HepG2 (cell line): ENCODE results near the gene GMPPA. TPM values are rescaled to one million over a fixed set of nuclear protein-coding genes. Genes with fewer than 3 reads are reported as not detected.

Source experiments
- CBFB ChIP-seq: sonication (generic); formaldehyde crosslinking; IDR thresholded peaks from 2 replicates; pipeline ENCODE4 v1.4.0; 2020; ENCODE audit warnings: missing genetic modification reagents
- CCDC6 ChIP-seq: sonication (generic); formaldehyde crosslinking; IDR thresholded peaks from 2 replicates; pipeline ENCODE4 v1.8.1; 2022; ENCODE audit warnings: mild to moderate bottlenecking, missing genetic modification reagents, moderate library complexity
- CEBPB ChIP-seq: IDR thresholded peaks from 2 replicates; pipeline ENCODE4 v1.6.1; 2011; ENCODE audit warnings: low read depth, low read length, improper control_type of control experiment, borderline replicate concordance
- FOSL1 ChIP-seq: sonication (generic); formaldehyde crosslinking; IDR thresholded peaks from 2 replicates; pipeline ENCODE4 v1.9.0; 2021; ENCODE audit warnings: missing genetic modification reagents, borderline replicate concordance
- GZF1 ChIP-seq: sonication (generic); formaldehyde crosslinking; IDR thresholded peaks from 2 replicates; pipeline ENCODE4 v1.5.1; 2020; ENCODE audit warnings: mild to moderate bottlenecking, missing genetic modification reagents
- IRX3 ChIP-seq: sonication (generic); formaldehyde crosslinking; IDR thresholded peaks from 2 replicates; pipeline ENCODE4 v1.8.1; 2023; ENCODE audit warnings: mild to moderate bottlenecking, low read depth, missing genetic modification reagents, borderline replicate concordance
- MAFG ChIP-seq: sonication (generic); formaldehyde crosslinking; IDR thresholded peaks from 2 replicates; pipeline ENCODE4 v1.5.1; 2020; ENCODE audit warnings: mild to moderate bottlenecking, missing genetic modification reagents
- NFE2L1 ChIP-seq: sonication (generic); formaldehyde crosslinking; IDR thresholded peaks from 2 replicates; pipeline ENCODE4 v1.4.0; 2020; ENCODE audit warnings: missing genetic modification reagents, mild to moderate bottlenecking, borderline replicate concordance
- ONECUT2 ChIP-seq: sonication (generic); formaldehyde crosslinking; IDR thresholded peaks from 2 replicates; pipeline ENCODE4 v1.4.0; 2020; ENCODE audit warnings: missing genetic modification reagents
- PCBP2 ChIP-seq: fragments of 200-400 bp; formaldehyde crosslinking; optimal IDR thresholded peaks from 2 replicates; pipeline ENCODE3; 2018; ENCODE audit warnings: low read length, low read depth; ENCODE audit not compliant: poor library complexity, severe bottlenecking
- XBP1 ChIP-seq: sonication (generic); formaldehyde crosslinking; IDR thresholded peaks from 2 replicates; pipeline ENCODE4 v1.5.0; 2020; ENCODE audit warnings: missing genetic modification reagents
- ZMYM4 ChIP-seq: sonication (generic); formaldehyde crosslinking; IDR thresholded peaks from 2 replicates; pipeline ENCODE4 v1.8.1; 2023; ENCODE audit warnings: mild to moderate bottlenecking, missing genetic modification reagents
- ZNF446 ChIP-seq: sonication (generic); formaldehyde crosslinking; IDR thresholded peaks from 2 replicates; pipeline ENCODE4 v1.5.0; 2020; ENCODE audit warnings: mild to moderate bottlenecking, missing genetic modification reagents
- ZNF512B ChIP-seq: sonication (generic); formaldehyde crosslinking; IDR thresholded peaks from 2 replicates; pipeline ENCODE4 v1.5.1; 2020; ENCODE audit warnings: missing genetic modification reagents, mild to moderate bottlenecking, borderline replicate concordance
- ZNF670 ChIP-seq: sonication (generic); formaldehyde crosslinking; IDR thresholded peaks from 2 replicates; pipeline ENCODE4 v1.8.0; 2022; ENCODE audit warnings: mild to moderate bottlenecking, missing genetic modification reagents, borderline replicate concordance
- polyA plus RNA-seq, 8 experiments: library from polyadenylated mRNA; depleted of rRNA in 3 of 8; stranded (reverse) in 7 of 8; unstranded in 1 of 8; fragments of >200 nt; fragmentation: Illumina TruSeq in 4 of 8; extraction: Trizol in 4 of 8; gene quantifications; 2 replicates each; pipeline versions ENCODE4 v1.2.1 to v1.2.3, GENCODE V29; 2011 to 2016; ENCODE audit warnings: low read depth in 4 of 8, missing spikeins in 1 of 8, mixed read lengths in 1 of 8; ENCODE audit not compliant: insufficient read depth in 1 of 8
- total RNA-seq, 5 experiments: library from RNA; depleted of rRNA; stranded (reverse); fragments of >200 nt; fragmentation: Illumina TruSeq; extraction: Trizol; gene quantifications; 2 replicates each; pipeline ENCODE4 v1.2.3, GENCODE V29; 2016; ENCODE audit warnings: low read depth in 1 of 5
- TF ChIP-seq, protein P1 (sequence below): sonication (generic); formaldehyde crosslinking; IDR thresholded peaks from 2 replicates; pipeline ENCODE4 v1.5.1; 2020; ENCODE audit warnings: missing genetic modification reagents, mild to moderate bottlenecking, borderline replicate concordance
- TF ChIP-seq, protein P2 (sequence below): sonication (generic); formaldehyde crosslinking; IDR thresholded peaks from 2 replicates; pipeline ENCODE4 v1.4.0; 2020; ENCODE audit warnings: missing genetic modification reagents, mild to moderate bottlenecking, borderline replicate concordance
- TF ChIP-seq, protein P3 (sequence below): sonication (generic); formaldehyde crosslinking; IDR thresholded peaks from 2 replicates; pipeline ENCODE4 v1.5.1; 2020; ENCODE audit warnings: missing genetic modification reagents, mild to moderate bottlenecking, borderline replicate concordance
- TF ChIP-seq, protein P4 (sequence below): sonication (generic); formaldehyde crosslinking; IDR thresholded peaks from 2 replicates; pipeline ENCODE4 v1.5.0; 2020; ENCODE audit warnings: missing genetic modification reagents

The GMPPA gene
- total and polyA plus RNA-seq, 2 of the 13 experiments (the other 11 are each of a cell fraction or from before 2014, with no cell fraction given) = 81.1 to 106 TPM

GRCh38 chr2:219509780-219510511, 11.3 kb downstream of the GMPPA start (continued):
- no peak for TF ChIP-seq GZF1
- peak; percentile 87; the same call in 1 of the 2 replicates for TF ChIP-seq ZNF512B (CRISPR knock-in tag)
- no peak for TF ChIP-seq MAFG (CRISPR knock-in tag)
- TF ChIP-seq, protein P1, sequence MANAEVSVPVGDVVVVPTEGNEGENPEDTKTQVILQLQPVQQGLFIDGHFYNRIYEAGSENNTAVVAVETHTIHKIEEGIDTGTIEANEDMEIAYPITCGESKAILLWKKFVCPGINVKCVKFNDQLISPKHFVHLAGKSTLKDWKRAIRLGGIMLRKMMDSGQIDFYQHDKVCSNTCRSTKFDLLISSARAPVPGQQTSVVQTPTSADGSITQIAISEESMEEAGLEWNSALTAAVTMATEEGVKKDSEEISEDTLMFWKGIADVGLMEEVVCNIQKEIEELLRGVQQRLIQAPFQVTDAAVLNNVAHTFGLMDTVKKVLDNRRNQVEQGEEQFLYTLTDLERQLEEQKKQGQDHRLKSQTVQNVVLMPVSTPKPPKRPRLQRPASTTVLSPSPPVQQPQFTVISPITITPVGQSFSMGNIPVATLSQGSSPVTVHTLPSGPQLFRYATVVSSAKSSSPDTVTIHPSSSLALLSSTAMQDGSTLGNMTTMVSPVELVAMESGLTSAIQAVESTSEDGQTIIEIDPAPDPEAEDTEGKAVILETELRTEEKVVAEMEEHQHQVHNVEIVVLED (CRISPR knock-in tag) = no peak
- no peak for TF ChIP-seq ZNF446
- TF ChIP-seq, protein P2, sequence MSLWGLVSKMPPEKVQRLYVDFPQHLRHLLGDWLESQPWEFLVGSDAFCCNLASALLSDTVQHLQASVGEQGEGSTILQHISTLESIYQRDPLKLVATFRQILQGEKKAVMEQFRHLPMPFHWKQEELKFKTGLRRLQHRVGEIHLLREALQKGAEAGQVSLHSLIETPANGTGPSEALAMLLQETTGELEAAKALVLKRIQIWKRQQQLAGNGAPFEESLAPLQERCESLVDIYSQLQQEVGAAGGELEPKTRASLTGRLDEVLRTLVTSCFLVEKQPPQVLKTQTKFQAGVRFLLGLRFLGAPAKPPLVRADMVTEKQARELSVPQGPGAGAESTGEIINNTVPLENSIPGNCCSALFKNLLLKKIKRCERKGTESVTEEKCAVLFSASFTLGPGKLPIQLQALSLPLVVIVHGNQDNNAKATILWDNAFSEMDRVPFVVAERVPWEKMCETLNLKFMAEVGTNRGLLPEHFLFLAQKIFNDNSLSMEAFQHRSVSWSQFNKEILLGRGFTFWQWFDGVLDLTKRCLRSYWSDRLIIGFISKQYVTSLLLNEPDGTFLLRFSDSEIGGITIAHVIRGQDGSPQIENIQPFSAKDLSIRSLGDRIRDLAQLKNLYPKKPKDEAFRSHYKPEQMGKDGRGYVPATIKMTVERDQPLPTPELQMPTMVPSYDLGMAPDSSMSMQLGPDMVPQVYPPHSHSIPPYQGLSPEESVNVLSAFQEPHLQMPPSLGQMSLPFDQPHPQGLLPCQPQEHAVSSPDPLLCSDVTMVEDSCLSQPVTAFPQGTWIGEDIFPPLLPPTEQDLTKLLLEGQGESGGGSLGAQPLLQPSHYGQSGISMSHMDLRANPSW (CRISPR knock-in tag) = no peak
- TF ChIP-seq PCBP2 = peak; percentile 7
- no peak for TF ChIP-seq CCDC6 (CRISPR knock-in tag)
- TF ChIP-seq, protein P3, sequence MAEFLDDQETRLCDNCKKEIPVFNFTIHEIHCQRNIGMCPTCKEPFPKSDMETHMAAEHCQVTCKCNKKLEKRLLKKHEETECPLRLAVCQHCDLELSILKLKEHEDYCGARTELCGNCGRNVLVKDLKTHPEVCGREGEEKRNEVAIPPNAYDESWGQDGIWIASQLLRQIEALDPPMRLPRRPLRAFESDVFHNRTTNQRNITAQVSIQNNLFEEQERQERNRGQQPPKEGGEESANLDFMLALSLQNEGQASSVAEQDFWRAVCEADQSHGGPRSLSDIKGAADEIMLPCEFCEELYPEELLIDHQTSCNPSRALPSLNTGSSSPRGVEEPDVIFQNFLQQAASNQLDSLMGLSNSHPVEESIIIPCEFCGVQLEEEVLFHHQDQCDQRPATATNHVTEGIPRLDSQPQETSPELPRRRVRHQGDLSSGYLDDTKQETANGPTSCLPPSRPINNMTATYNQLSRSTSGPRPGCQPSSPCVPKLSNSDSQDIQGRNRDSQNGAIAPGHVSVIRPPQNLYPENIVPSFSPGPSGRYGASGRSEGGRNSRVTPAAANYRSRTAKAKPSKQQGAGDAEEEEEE (CRISPR knock-in tag) = 0 out of 2 replicates have a peak, but pooled peaks have one; percentile 63
- no peak for TF ChIP-seq ZNF670 (CRISPR knock-in tag)
- no peak for TF ChIP-seq CBFB (CRISPR knock-in tag)
- no peak for TF ChIP-seq CEBPB
- TF ChIP-seq NFE2L1 (CRISPR knock-in tag) = no peak
- no peak for TF ChIP-seq FOSL1
- peak; percentile 63; the same call in 1 of the 2 replicates for TF ChIP-seq ZMYM4
- no peak for TF ChIP-seq XBP1 (CRISPR knock-in tag)
- TF ChIP-seq IRX3 = no peak
- TF ChIP-seq, protein P4, sequence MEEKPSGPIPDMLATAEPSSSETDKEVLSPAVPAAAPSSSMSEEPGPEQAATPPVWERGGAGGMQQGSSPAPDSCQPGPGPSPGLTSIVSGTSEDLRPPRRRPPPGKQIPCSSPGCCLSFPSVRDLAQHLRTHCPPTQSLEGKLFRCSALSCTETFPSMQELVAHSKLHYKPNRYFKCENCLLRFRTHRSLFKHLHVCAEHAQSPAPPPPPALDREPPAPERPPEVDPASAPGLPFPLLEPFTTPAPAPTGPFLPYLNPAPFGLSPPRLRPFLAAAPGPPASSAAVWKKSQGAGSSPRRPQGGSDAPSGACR = peak; percentile 67; the same call in 1 of the 2 replicates
- TF ChIP-seq ONECUT2 (CRISPR knock-in tag) = no peak
